A549 treated with AZD9567 at 1 μM for 4 hours (cell line): Measurements from ENCODE around the gene MRC1. TPM values are rescaled to one million over a fixed set of nuclear protein-coding genes. Genes with fewer than 3 reads are reported as not detected.

Experiments used
- total RNA-seq: library from RNA; stranded (reverse); fragments of 200-300 nt; extraction: Qiagen RNA extraction; gene quantifications from 5 replicates; pipeline ENCODE4 v1.2.3, GENCODE V29; 2022; ENCODE audit not compliant: insufficient read depth

MRC1 gene
- 0.01 to 0.04 TPM (median 0.02 TPM) in 4 of 5 replicates, not detected in the other for total RNA-seq

GRCh38 chr10:17808971-17809841 lies at the start of gene MRC1:
Gene MRC1 (plus strand): TSS chr10:17809348. CDS start chr10:17809466, 118 bp downstream.

GRCh38 chr10:17951868-17952371 lies 142.8 kb downstream of the MRC1 start, which contains the start of gene SLC39A12:
Gene SLC39A12 (plus strand): TSS chr10:17951918. CDS start chr10:17953277, 1,359 bp downstream.

Other genes starting within 250 kb of the MRC1 start
- 33.2 to 64.6 TPM (median 60.2 TPM) in 5 replicates for gene HACD1, start 192.0 kb upstream of the MRC1 start, total RNA-seq
- gene STAM, start 165.2 kb upstream of the MRC1 start, total RNA-seq: 22.1 to 33.8 TPM (median 24.3 TPM) in 5 replicates
- gene TMEM236, start 57.1 kb upstream of the MRC1 start, total RNA-seq: 0.03 to 0.69 TPM (median 0.05 TPM) in 5 replicates
- not detected in 5 replicates for gene SLC39A12, start 142.6 kb downstream of the MRC1 start, total RNA-seq